RWPE2 (cell line): ENCODE results near the gene SDR42E2.
A peak's percentile ranks its signal among the peaks of the same experiment; 100 is the strongest.

Source experiments
- ATAC-seq: fragments of 200-7000 bp; cut with Tn5 transposase; 3 replicates; pipeline ENCODE4 v1.9.1; 2021; ENCODE audit warnings: low read depth
- DNase-seq: peaks from one replicate; pipeline ENCODE4 v3.0.0-alpha.2; 2020; ENCODE audit warnings: low spot score
- H3K27ac ChIP-seq: fragments of 450-650 bp; 2 replicates; pipeline ENCODE4 v1.5.1; 2017; ENCODE audit warnings: mild to moderate bottlenecking; ENCODE audit not compliant: poor library complexity, severe bottlenecking
- H3K27me3 ChIP-seq: fragments of 250-450 bp; sonication (Bioruptor Pico); 2 replicates; pipeline ENCODE4 v1.5.1; 2021; ENCODE audit warnings: mild to moderate bottlenecking, moderate library complexity; ENCODE audit not compliant: insufficient read depth, poor library complexity, severe bottlenecking
- H3K36me3 ChIP-seq: fragments of 250-450 bp; sonication (Bioruptor Pico); 2 replicates; pipeline ENCODE4 v1.5.1; 2020; ENCODE audit warnings: low read depth, mild to moderate bottlenecking, moderate library complexity
- H3K4me1 ChIP-seq: fragments of 250-450 bp; sonication (Bioruptor Pico); 2 replicates; pipeline ENCODE4 v1.5.1; 2021; ENCODE audit warnings: mild to moderate bottlenecking, moderate library complexity; ENCODE audit not compliant: insufficient read depth, poor library complexity, severe bottlenecking
- H3K4me3 ChIP-seq: fragments of 250-450 bp; sonication (Bioruptor Pico); 2 replicates; pipeline ENCODE4 v1.5.1; 2021; ENCODE audit warnings: mild to moderate bottlenecking, moderate library complexity; ENCODE audit not compliant: severe bottlenecking
- H3K9me3 ChIP-seq: fragments of 250-450 bp; sonication (Bioruptor Pico); 2 replicates; pipeline ENCODE4 v1.5.1; 2021; ENCODE audit warnings: mild to moderate bottlenecking, moderate library complexity; ENCODE audit not compliant: severe bottlenecking
- TF ChIP-seq, protein P1 (sequence below): fragments of 450-650 bp; IDR thresholded peaks from one replicate; pipeline ENCODE4 v1.5.1; 2017; ENCODE audit warnings: mild to moderate bottlenecking, moderate library complexity; ENCODE audit not compliant: poor library complexity, severe bottlenecking

The SDR42E2 gene

DNA sequence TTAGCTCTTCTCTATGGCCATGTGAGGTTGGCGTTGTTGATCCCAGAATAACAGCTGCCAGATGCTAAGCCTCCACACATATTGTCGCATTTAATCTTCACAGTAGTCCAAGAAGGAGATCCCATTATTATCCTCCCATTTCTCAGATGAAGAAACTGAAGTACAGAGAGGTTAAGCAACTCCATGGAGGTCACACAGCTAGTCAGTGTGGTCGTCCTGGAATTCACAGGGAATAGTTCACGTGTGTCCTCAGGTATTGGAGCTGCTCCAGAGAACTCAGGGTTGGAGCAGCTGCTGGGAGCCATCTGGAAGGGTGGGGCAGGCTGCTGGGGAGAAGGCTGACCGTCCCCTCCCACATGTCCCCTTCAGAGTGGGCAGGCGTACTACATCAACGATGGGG, 19.5 kb downstream of the SDR42E2 start:
- Histone ChIP-seq H3K4me3 (no peak overlapping the region), H3K36me3 (no peaks in the 10 kb centered on the region), H3K27me3 (no peaks in the 10 kb centered on the region), H3K27ac (no peak overlapping the region), H3K9me3 (no peaks in the 10 kb centered on the region), H3K4me1 (no peaks in the 10 kb centered on the region)
- no peak for DNase-seq
- TF ChIP-seq, protein P1, sequence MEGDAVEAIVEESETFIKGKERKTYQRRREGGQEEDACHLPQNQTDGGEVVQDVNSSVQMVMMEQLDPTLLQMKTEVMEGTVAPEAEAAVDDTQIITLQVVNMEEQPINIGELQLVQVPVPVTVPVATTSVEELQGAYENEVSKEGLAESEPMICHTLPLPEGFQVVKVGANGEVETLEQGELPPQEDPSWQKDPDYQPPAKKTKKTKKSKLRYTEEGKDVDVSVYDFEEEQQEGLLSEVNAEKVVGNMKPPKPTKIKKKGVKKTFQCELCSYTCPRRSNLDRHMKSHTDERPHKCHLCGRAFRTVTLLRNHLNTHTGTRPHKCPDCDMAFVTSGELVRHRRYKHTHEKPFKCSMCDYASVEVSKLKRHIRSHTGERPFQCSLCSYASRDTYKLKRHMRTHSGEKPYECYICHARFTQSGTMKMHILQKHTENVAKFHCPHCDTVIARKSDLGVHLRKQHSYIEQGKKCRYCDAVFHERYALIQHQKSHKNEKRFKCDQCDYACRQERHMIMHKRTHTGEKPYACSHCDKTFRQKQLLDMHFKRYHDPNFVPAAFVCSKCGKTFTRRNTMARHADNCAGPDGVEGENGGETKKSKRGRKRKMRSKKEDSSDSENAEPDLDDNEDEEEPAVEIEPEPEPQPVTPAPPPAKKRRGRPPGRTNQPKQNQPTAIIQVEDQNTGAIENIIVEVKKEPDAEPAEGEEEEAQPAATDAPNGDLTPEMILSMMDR, result no peak
- no peak for ATAC-seq

DNA sequence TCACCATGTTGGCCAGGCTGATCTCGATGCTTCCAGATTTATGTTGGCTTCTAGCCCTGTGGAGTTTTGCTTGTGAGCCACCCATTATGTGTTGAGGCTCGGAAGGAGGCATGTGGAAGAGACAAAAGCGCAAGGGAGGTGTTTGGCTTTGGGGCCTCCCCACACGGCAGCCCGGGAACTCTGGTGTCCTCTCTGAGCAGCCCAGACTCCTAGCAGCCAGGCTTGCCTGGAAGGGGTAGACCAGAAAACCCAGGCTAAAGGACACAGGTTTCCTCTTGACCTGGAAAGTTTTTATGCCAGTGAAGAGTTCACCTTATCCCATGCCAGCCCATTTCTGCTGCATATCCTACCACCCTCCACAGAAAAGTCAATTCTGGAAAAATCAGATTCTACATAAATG, 21.0 kb downstream of the SDR42E2 start:
- H3K27ac ChIP-seq, result no peak overlapping the region
- no peaks in the 10 kb centered on the region for H3K36me3 ChIP-seq
- H3K9me3 ChIP-seq, result no peaks in the 10 kb centered on the region
- ATAC-seq, result no peak
- TF ChIP-seq, protein P1, result no peak
- no peaks in the 10 kb centered on the region for H3K27me3 ChIP-seq
- H3K4me1 ChIP-seq, result no peaks in the 10 kb centered on the region
- no peak for DNase-seq
- no peak overlapping the region for H3K4me3 ChIP-seq

DNA sequence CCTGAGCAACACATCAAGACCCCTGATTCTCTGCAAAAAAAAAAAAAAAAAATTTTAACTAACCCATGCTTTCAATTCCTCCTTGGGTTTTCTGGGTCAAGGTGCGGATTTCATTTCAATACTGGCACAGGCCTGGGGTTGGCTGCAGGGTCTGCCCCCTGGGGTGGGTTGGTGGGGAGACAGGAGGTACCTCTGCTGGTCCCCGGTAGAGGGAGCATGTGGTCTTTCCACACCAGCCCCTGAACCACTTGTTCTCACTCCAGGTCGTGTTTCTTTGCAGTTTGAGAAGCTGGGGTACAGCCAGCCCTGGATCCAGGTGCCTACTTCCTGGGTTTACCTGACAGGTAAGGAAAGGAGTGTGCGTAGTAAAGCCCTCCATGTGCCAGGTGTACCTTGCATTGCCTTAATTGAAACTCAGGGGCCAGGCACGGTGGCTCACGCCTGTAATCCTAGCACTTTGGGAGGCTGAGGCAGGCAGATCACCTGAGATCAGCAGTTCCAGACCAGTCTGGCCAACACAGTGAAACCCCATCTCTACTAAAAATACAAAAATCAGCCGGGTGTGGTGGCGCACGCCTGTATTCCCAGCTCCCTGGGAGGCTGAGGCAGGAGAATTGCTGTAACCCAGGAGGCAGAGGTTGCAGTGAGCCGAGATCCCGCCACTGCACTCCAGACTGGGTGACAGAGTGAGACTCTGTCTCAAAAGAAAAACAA, 21.8 kb downstream of the SDR42E2 start:
- DNase-seq, result no peak
- no peaks in the 10 kb centered on the region for H3K4me1 ChIP-seq
- no peak overlapping the region for H3K27ac ChIP-seq
- no peaks in the 10 kb centered on the region for H3K27me3 ChIP-seq
- no peak overlapping the region for H3K4me3 ChIP-seq
- no peaks in the 10 kb centered on the region for H3K36me3 ChIP-seq
- H3K9me3 ChIP-seq, result no peaks in the 10 kb centered on the region
- TF ChIP-seq, protein P1, result peak; percentile 30
- ATAC-seq, result peak; percentile 43; the same call in 1 of the 3 replicates

DNA sequence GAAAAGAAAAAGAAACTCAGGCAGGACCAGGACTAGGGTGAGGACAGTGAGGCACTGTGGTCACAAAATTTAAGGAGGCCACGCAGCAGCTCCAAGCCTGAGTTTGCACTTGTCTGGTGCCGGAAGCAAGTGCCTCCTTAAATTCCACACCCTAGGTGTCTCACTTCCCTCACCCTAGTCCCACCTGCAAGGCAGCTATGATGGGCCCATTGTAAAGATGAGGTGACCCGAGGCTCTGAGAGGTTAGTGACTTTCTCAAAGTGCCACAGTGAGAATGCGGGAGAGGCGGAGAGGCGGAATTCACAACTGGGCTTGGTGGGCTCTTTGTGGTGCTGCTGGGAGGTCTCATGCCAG, 22.3 kb downstream of the SDR42E2 start:
- Histone ChIP-seq H3K27me3 (no peaks in the 10 kb centered on the region), H3K4me3 (no peak overlapping the region), H3K36me3 (no peaks in the 10 kb centered on the region), H3K27ac (no peak overlapping the region), H3K9me3 (no peaks in the 10 kb centered on the region), H3K4me1 (peaks cover 4% of the 10 kb centered on the region)
- DNase-seq (no peak), ATAC-seq (no peak)
- TF ChIP-seq, protein P1, result no peak

DNA sequence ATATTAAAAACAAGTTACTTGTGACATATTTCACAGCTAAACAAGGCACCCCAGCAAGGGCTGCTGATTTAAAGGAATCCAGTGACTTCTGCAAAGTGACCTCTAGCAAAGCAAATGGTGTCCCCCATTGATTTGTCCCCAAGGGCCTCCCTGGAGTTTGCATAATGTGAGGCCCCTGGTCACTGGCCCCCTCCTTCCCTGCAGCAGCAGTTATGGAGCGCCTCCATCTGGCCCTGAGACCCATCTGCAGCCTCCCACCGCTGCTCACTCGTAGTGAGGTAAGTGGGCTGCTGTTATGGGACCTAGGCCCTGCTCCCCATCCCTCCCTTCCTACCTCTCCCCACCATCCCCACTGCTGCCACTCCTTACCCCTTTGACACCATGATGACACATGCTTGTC, 24.2 kb downstream of the SDR42E2 start:
- H3K27me3 ChIP-seq, result no peaks in the 10 kb centered on the region
- TF ChIP-seq, protein P1, result no peak
- no peaks in the 10 kb centered on the region for H3K9me3 ChIP-seq
- no peak overlapping the region for H3K27ac ChIP-seq
- peaks cover 6% of the 10 kb centered on the region for H3K4me1 ChIP-seq
- no peak overlapping the region for H3K4me3 ChIP-seq
- DNase-seq (no peak), ATAC-seq (no peak)
- H3K36me3 ChIP-seq, result no peaks in the 10 kb centered on the region
